Measurements from ENCODE around the gene SPHK1.

The SPHK1 gene

DNA sequence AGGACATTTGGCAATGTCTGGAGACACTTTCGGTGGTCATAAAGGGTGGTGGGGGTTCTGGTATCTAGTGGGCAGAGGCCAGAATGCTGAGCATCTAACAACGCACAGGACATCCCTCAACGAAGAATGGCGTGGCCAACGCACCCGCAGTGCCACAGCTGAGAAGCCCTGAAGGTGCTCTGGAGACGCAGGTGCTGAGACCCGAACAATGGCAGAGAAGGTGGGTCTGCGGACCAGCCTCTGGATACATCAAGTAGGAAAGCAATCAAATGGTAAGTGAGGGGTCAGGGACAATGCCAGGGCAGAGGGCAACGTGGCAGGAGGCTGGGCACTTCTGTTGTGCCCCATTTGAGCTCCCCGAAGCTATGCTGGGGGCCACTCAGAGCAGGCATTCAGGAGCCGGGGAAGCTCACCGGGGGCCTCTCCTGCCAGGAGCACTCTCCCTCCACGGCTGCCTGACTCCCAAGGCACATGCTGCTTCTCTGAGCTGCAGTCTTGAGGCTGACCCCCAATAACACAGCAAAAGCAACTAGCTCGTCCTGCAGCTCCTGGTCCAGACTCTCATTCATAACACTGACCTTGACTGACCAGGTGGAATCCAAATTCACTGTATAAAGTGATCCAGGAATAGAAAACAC is 26.0 kb downstream of the SPHK1 start:
- DNase-seq: no peak

DNA sequence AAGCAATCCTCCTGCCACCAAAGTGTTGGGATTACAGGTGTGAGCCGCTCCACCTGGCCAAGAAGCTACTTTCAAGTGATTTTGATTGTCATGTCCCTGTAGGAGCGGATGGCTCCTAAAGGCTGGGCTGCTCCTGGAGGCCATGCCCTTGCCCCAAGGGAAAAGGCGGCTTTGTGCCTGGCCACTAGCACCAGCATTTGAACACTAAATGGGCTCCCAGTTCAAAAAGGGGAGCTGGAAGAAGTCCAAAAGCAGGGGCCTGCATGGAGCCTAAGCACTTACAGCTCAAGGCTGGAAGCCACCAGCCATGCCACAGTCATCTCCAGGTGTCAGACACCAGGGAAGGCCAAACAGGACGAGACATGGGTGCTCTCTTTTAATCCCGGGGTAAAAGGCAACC is 26.8 kb downstream of the SPHK1 start:
- DNase-seq: no peak

DNA sequence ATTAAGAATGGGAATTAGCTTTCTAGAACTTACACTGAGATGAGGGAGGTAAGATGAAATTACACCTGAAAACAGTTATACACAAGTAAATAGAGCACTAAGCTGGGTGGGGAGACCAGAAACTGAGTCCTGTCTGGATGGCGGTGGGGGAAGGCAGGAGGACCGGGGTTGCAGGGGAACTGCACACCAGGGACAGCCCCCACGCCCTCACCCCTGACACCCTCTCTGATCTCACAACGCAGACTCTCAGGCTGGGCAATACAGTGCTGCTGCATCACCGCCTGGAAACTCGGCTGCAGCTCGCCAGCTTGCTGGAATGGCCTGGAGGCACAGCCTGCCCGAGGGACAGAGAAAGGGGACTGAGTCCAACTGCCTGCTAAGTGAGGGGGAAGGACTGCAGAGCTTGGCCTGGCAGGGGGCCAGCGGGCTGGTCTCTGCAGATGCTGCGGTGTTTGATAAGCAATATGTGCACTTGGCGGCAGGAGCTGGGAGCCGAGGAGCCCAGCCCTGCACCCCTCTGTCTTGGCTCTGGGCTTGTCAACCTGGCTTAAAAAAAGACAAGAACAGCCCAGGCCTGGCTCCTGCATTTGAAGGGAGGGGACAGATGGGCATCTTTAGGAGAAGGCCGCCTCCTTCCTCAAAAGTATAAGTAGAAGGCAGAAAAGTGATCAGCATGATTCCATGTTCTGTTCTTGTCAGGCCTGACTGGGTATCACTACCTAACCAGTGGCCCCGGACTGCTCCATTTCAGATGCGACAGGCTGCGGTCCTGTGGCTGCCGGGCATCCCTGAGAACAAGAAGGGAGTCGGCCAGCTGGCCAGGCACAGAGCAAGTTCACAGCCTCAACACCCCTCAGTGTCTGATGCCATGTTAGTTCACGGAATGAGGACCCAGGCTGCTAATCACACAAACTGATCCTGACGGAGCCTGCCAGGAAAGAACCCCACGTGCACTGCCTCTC is 30.2 kb downstream of the SPHK1 start:
- DNase-seq: no peak

DNA sequence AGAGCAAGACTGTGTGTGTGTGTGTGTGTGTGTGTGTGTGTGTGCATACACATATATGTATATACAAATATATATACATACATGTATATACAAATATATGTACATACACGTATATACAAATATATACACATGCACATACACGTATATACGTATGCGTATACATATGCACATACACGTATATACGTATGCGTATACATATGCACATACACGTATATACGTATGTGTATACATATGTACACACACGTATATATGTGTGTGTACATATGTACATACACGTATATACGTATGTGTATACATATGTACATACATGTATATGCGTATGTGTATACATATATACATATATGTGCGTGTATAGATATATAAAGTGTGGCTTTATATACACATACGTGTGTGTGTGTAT is 31.4 kb downstream of the SPHK1 start:
- no peak for DNase-seq

DNA sequence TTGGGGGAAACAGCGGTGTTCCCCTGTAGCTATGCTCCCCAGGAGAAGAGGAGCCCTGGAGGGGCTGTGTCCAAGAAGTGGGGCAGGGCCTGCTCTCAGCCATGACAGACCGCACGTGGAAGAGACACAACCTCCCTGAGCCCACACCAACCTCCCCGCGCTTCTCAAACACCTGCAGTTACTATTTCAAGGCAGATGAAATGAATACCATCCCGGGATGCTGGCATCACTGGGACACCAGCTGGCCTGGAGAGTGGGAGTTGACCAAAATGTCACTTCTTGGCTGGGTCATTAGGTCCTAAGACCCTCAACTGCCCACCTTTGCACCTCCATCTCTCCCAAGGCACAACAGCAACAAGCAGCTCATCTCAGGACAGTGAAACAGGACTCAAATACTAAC is 32.0 kb downstream of the SPHK1 start:
- DNase-seq: no peak

DNA sequence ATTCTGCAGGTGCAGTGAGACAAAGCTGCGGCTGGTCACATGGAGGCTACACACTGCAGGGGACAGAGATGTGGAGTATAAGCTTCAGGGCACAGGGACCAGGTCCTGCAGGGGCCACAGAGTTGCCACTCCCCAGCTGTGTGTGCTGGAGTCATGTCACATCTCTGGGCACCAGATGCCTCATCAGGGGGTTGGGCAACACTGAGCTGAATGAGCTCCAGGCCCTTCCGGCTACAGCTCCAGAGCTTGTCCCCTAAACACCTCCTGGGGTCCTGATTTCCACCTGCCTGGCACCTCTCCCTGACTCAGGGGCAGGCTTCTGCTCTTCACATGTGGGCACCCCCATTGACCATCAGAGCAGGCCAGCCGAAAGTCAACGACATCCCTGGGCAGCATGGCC is 32.5 kb downstream of the SPHK1 start:
- DNase-seq: no peak

DNA sequence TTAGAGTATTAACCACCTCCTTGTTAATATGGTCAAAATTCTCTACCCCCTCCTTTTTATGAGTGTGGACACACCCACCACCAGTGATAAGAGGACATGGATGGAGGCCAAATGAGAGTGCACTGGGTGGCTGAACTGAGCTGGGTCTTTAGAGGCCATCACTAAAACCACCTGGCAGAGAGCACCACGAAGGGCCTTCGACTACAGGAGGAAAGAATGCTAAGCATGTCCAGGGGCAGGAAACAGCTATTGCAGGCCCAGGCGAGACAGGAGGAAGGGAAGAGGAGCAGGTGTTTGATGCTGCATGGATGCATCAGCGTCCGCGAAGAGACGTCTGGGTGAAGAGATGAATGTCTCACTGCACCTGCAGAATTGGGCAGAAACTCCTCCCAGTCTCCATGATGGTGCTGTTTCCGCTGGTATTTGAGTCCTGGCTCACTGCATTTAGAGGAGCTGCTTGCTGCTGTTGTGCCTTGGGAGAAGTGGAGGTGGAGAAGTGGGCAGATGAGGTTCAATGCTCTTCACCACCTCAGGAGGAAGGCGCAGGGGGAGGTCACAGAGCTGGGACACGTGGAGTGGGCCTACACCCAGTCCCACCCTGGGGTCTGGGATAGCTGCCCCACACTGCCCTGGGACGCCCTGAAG is 33.2 kb downstream of the SPHK1 start:
- DNase-seq: no peak

DNA sequence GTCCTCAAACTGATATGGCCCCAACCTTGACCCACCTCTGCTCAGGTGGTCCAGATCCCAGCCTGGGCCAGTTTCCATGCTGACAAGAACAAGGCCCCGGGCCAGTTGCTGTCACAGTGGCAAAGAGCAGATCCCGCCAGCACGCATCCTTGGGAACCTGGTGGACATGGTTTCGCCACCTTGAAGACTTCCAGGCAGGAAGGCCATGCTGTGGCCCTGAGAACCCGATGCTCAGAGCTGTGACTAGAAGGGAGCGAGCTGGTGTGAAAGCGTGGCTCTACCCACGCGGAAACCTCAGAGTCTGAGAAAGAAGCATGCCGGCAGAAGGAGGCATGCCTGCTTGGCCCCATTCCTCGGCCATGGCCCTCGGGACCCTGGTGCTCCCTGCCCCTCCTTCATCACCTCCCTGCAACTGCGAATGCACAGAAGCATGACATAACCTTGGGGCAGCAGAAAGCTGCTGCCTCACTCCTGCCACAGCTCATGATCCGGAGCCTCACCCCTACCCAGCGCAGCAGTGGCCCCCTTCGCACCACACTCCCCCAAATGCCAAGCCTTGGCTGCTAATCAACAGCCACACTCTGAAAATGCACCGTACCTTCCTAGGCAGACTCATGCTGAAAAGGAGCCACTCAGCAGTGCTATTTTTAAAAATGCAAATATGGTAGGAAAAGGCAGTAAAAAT is 35.3 kb downstream of the SPHK1 start:
- no peak for DNase-seq

DNA sequence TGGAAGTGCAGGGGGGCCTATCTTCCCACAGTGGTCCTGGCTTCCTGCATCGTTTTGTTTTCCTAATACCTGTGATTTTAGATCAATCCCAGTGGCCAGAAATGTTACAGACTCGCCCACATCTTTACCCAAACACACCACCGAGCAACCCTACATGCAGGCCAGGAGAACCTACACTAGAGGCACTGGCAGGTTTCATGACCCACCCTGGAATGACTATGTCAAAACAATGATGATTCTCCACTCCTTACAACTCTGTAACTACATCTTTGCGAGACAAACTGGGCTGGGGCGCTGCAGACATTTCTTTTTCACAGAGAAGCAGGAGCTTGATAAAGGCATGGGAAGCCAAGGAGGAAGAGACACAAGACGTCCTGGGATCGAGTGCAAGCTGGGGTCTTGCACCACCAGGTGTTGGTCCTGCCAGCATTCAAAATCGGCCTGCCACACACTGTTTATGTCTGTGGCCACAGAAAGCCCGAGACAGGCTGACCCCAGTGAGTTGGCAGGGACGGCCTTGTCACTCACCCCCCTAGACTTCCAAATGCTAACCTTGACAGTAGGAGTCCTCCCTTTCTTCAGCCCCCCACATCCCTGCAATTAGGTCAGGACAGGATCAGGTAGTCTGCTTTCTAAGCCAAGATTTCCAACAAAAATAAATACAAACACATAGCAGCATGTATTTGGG is 36.1 kb downstream of the SPHK1 start:
- DNase-seq: no peak

DNA sequence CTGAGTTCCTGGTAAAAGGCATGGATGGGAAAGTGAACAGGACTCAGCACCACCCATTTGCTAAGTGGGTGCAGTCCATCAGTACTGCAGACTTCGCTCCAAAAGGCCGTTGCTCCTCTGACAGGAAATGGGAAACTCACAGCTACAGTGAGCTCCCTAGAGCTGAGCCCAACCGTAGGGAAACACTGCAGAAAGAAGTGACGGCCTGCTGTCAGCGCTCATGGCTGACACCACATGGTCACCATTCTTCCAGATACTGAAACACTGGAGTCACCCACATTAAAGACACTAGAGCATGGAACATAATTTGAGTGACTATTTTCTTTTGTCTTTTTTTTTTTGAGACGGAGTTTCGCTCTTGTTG is 36.6 kb downstream of the SPHK1 start:
- no peak for DNase-seq

DNA sequence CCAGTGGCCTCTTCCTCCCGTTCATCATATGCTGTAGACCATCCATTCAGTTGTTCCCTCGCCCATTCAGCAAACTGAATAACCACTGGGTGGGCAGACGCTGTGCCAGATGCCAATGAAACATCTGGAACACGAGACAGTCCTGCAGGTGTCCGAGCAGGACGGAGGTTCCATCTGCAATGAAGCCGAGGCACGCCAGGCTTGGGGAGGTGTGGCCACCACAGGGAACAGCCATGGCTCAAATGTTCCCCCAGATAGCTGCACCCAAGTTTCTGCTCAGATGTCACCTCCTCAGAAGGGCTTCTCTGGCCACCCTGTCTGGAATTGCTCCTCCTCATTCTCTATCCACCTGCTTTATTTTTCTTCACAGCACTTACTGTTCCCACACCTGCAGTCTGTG is 38.0 kb downstream of the SPHK1 start:
- no peak for DNase-seq

DNA sequence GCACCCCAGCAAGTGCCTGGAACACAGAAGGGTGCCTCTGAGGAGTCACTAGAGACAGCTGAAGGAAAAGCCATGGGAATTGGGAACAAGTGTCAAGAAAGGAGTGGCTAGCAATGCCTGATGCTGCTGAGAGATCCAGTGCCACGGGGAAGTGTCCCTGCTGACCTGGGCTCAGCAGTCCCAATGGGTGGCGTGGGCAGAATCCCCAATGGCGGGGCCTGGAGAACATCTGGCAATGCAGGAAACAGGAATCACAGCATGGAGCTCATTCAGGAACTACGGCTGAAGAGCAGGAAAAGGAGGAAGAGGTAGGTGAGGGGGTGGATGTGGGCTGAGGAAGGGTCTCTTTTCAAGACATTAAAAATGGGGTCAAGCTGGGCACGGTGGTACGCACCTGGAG is 38.5 kb downstream of the SPHK1 start:
- DNase-seq: no peak

DNA sequence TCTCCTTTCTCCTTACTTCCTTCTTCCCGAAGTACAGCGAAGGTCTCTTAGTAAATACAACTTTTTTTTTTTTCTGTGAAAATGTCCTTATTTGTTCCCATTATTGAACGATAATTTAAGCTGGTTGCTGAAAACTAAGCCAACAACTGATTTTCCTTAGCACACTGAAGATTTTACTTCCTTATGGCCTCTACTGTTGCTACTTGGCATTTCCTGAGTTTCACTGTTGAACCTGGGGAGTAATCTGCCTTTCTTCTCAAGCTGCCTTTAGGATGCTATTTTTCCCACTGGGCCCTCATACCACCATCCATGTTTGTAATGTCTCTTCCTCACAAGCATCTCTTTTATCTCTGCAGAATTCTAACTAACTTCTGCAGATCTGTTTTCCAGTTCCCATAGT is 42.4 kb downstream of the SPHK1 start:
- no peak for DNase-seq

DNA sequence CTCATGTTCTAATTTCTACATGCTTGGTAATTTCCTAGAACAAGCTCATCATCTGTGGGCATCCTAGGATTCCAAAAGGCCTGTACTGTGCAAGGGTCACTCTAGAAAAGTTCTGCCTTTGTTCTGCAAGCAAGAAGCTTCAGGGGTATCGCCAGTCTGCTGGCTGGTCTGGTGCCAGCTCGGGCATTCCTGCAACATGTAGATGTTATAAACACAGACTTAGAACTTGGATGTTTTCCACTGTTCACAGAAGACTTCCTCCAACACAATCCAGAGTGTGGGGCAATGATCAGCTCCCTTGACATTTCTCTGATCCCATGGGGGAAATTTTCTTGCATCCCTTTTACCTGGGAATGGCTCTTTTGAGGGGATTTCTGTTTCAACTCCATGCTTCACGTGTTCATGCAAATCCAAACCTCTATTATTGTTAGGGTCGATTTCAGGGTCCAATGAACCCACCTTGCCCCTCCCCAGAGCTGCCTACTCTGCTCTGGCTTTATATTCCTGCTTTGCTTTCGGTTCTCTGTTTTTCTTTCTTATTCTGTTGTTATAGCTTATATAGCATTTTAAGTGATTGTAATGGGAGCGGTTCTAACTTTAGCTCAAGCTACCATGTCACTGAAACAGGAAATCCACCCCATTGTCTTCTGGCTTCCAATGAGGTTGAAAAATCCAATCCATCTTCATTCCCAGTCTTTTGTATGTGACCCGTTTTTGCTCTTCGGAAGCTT is 43.3 kb downstream of the SPHK1 start:
- DNase-seq: no peak

DNA sequence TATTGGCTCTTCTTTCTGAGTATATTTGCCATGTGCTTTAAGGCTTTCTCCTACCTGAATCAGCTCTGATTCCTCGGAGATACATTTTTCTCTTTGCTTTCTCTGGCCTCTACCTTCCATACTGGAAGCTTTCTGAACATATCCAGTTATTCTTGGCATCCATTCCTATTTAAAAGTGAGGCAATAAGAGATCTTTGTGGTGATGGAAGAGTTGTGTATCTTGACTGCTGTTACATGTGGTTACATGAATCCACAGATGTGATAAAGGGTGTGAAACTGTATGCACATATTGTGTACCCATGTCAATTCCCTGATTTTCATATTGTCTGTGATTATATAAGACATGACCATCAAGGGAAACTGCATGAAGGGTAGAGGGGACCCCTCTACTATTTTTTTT is 44.1 kb downstream of the SPHK1 start:
- DNase-seq: no peak

DNA sequence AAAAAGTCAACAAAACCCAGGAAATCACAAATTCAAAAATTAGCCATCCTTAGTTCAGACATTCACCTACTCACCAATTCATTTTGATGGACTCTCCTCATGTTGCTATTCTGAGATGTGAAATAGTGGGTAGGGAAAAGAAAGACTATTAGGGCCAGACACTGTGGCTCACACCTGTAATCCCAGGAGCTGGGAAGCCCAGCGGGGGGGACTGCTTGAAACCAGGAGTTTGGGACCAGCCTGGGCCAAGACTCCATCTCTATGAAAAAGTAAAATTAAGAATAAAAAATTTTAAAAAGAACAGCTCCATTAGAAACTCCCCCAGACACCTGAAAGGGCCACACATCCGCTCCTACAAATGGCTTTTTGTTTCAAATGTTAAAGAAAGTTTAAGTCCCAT is 47.1 kb downstream of the SPHK1 start:
- DNase-seq: no peak

DNA sequence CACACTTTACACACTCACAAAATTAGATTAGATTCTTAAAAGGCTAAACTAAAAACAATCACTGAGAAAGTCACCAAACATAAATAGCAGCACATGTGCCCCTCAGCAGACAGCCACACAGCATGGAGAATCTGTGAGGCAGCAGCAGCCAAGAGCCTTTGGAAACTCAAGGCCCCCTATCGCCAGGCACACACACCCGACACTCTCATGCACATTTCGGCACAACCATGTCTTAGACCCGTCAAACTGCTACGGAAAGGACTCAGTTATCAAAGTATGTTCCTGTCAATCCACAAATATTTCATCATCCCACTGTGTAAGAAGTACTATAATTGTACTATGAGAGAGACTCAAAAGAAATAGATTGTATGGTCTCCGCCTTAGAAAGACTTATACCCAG is 47.6 kb downstream of the SPHK1 start:
- no peak for DNase-seq

DNA sequence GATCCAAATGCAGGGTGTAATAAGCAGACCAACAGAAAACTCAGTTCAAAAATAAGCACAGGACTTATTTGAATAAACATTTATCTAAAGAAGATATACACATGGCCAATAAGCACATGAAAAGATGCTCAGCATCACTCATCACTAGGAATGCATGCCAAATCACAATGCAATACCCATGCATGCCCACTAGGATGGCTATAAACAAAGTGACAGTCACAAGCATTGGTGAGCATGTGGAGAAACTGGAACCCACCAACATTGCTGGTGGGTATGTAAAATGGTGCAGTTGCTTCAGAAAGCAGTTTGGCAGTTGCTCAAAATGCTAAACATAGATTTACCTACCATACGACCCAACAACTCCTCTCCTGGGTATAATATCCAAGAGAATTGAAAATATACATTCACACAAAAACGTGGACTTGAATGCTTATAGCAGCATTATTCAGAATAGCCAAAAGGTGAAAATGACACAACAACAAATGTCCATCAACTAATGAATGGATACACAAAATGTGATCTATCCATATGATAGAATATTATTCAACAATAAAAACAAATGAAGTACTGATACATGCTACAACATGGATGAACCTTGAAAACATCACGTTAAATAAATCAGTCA is 48.4 kb downstream of the SPHK1 start:
- DNase-seq: no peak

DNA sequence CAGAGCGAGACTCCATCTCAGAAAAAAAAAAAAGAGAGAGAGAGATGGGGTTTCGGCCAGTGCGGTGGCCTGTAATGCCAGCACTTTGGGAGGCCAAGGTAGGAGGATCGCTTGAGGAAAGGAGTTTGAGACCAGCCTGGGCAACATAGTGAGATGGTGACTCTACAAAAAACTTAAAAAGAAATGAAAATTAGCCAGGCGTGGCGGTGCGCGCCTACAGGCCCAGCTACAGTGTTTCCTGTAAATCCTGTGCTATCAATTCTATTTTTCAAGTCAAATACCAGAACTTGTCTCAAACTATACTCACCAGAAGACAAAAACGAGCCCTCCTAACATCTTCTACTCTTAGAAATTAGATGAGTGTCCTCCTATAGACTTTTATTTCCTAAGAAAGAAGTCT is 49.3 kb downstream of the SPHK1 start:
- no peak for DNase-seq

DNA sequence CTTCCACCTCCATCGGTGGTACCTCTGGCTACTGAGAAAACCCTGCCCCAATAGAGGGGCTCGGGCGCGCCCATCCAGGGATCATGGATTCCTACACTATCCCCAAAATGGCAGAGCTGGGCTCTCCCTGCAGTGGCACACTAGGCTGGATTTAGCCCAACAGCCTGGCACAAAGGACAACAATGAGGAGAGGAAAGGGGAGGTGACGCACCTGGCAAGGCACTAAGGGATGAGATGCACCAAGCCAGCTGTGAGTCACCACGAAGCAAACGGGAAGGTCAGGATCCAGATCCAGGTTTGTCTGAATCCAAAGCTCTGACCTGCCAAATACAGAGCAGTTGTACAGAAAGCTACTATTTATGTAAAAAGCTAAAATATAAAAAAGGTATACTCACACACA is 50.5 kb downstream of the SPHK1 start:
- no peak for DNase-seq

DNA sequence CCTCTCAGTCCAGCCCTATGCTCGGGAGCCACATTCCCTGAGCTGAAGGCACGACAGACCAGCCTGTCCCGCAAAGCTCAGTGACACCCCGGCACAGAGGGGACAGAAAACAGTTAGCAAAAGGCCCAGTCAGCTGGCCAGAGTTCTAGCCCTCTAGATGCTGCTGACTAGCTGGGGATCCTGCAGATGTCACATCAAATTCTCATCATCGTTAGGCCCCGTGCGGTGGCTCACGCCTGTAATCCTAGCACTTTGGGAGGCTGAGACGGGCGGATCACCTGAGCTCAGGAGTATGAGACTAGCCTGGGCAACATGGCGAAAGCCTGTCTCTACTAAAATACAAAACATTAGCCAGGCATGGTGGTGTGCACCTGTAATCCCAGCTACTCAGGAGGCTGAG is 51.3 kb downstream of the SPHK1 start:
- no peak for DNase-seq
